Subcutaneous abdominal adipose tissue (tissue), 5 donors: ENCODE data around the gene GC.
A peak's percentile ranks its signal among the peaks of the same experiment; 100 is the strongest.

ENCODE experiments used
- H3K27ac ChIP-seq: one replicate; pipeline ENCODE4 v1.7.0; 2013; ENCODE audit warnings: low read depth, mild to moderate bottlenecking, inconsistent platforms, low read length, moderate library complexity
- H3K27me3 ChIP-seq, 5 donors: one replicate each; pipeline ENCODE4 v1.7.0; 2013; ENCODE audit warnings: low read length in 5 of 5, inconsistent platforms in 1 of 5; ENCODE audit not compliant: control insufficient read depth in 5 of 5, insufficient read depth in 4 of 5
- H3K36me3 ChIP-seq, 5 donors: one replicate each; pipeline ENCODE4 v1.7.0; 2013; ENCODE audit warnings: low read length in 5 of 5; ENCODE audit not compliant: control insufficient read depth in 5 of 5, insufficient read depth in 5 of 5
- H3K4me1 ChIP-seq, 5 donors: one replicate each; pipeline ENCODE4 v1.7.0; 2013; ENCODE audit warnings: low read length in 5 of 5, mild to moderate bottlenecking in 3 of 5, moderate library complexity in 1 of 5; ENCODE audit not compliant: control insufficient read depth in 5 of 5, insufficient read depth in 5 of 5
- H3K4me3 ChIP-seq, 5 donors: one replicate each; pipeline ENCODE4 v1.7.0; 2013; ENCODE audit warnings: low read length in 5 of 5, low read depth in 1 of 5
- H3K9ac ChIP-seq, 5 donors: one replicate each; pipeline ENCODE4 v1.7.0; 2013; ENCODE audit warnings: low read length in 5 of 5, mild to moderate bottlenecking in 4 of 5, moderate library complexity in 3 of 5
- H3K9me3 ChIP-seq, 5 donors: one replicate each; pipeline ENCODE4 v1.7.0; 2013; ENCODE audit warnings: low read length in 5 of 5; ENCODE audit not compliant: control insufficient read depth in 5 of 5
- donor health status: healthy.
- donor health status: healthy.
- donor health status: healthy.
- donor health status: healthy.
- donor health status: healthy.

Gene GC

DNA sequence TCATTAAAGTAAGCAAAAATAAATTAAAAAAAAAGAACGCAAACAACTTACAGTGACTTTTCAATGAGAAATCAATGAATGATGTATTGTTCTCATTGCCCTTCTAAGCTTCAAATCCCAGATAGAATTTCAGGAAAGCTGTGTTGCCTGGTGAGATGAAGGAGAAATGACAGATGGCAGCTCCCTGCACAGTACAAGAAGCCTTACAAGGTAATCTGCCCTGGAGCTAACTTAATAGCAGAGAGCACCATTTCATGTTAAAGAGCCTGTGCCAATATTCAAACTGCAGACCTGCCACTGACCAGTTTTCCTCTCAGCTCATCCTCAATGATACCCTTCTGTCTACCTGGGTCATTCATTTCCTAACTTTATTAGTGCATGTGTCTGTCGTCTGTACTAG lies 54.0 kb downstream of the GC start:
- Histone ChIP-seq H3K36me3 (no peaks in the 10 kb centered on the region), H3K9ac (no peak overlapping the region), H3K4me3 (no peak overlapping the region), H3K9me3 (no peaks in the 10 kb centered on the region), H3K27me3 (no peaks in the 10 kb centered on the region), H3K27ac (no peak overlapping the region), H3K4me1 (no peaks in the 10 kb centered on the region)

DNA sequence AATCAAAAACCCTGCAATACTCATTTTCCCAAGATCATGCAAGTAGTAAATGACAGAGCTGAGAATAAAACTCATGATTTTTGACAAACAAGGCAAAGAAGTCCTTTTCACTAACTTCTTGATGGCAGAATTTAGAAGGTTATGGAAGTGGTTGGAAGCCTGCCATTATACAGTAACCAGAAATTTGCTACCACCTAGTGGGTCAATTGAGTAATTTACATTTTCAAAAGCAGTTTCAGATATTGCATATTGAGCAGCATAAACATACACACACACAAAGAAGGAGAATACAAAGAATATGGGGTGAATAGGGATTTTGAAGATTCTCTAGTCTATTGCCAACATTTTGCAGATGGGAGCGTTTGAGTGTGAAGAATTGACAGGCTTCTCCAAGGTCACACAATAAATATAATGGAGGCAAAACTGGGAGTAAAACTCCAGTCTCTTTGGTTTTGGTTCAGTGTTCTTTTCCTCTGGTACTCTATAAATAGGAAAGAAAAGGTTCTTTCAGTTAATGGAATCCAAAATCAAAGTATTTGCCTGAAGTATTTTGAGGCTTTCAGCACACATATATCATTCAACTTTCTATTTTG lies 70.2 kb downstream of the GC start:
- H3K36me3 ChIP-seq: no peaks in the 10 kb centered on the region
- no peaks in the 10 kb centered on the region for H3K27me3 ChIP-seq
- no peak overlapping the region for H3K27ac ChIP-seq
- H3K4me3 ChIP-seq: no peak overlapping the region
- H3K9me3 ChIP-seq: no peaks in the 10 kb centered on the region
- H3K9ac ChIP-seq: no peak overlapping the region
- peaks cover 0 to 4% (median 0%) of the 10 kb centered on the region in 5 donors for H3K4me1 ChIP-seq

DNA sequence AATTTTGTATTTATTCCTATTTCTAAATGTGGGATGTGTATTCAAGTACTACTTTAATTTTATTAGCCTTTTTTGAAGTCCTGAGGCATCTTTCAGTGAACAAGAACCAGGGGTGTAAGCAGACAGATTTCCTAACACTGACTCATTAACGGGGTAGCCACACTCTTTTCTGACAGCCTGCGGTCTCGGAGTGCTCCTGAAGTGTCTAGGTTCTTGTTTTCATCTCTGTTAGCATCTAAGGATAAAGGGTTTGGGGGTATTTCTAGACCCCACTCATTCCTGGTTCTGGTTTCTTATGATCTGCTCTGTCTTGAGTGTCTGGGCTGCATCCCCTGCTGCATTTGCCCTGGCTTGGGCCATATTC lies 71.9 kb downstream of the GC start:
- no peaks in the 10 kb centered on the region for H3K9me3 ChIP-seq
- H3K4me3 ChIP-seq: no peak overlapping the region
- peaks cover 0 to 4% (median 0%) of the 10 kb centered on the region in 5 donors for H3K4me1 ChIP-seq
- H3K9ac ChIP-seq: peak overlapping the region in 1 of 5 donors; percentile 14
- no peaks in the 10 kb centered on the region for H3K36me3 ChIP-seq
- H3K27ac ChIP-seq: no peak overlapping the region
- H3K27me3 ChIP-seq: no peaks in the 10 kb centered on the region

DNA sequence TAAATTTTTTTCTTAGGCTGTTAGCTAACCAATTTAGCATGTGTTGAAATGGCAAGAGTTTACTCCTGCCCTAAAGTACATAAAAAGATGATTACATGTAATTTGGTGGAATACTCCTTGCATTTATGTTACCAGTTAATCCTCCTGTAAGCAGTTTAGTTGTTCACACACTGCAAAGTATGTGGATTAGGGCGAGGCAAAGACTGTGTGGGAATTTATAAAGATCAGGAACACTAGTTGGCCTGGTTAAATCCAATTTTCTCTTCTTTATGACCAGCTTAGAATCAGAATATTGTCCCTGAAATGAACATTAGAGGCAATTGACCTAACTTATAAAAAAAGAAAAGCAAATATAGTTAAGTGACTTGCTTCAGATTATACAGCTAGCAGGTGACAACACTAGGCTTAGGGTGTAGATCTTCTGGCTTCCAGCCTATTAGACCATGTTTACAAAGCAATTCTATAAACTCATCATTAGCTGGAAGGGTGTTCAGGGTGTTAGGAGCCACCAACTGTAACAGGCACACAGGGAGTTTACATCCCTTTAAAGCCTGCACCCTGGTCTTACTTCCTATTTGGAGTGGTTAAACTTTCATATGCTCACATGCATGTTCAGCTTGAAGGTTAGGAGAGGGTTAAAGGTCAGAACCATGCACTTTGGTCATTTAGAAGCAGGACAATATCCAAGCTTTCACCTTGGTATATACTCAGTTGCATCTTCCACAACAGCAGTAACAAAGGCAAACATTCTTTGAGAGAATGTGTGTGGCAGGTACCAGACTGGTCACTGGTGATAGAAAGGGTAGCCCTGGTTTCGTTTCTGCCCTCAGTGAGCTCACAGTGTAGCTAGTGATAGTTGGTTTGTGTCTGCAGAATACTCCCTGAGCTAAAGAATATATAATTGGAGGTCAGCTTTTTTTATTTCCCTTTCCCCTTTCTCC lies 72.6 kb downstream of the GC start:
- Histone ChIP-seq H3K4me3 (no peak overlapping the region), H3K36me3 (no peaks in the 10 kb centered on the region), H3K9me3 (no peaks in the 10 kb centered on the region), H3K9ac (no peak overlapping the region), H3K4me1 (peaks cover 0 to 6% (median 0%) of the 10 kb centered on the region in 5 donors), H3K27me3 (no peaks in the 10 kb centered on the region), H3K27ac (no peak overlapping the region)

DNA sequence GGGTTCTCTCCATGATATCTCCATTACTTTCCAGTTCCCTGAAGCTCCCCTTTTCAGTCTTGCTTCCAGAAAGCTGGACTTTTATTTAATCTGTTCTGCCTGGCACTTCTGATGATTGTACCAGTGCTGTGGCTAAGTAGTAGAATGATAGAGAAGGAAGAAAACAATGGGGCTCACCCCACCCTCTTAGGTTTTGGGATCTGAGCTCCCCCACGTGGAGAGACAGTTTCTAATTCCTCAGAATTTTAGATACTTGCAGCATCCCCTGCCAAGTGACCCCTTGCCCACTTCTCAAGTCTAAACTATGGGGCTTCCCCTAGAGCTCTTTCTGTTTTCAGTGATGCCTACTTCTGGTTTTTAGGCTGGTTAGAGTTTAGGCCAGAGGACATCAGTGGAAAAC lies 73.9 kb downstream of the GC start:
- no peaks in the 10 kb centered on the region for H3K27me3 ChIP-seq
- H3K9me3 ChIP-seq: no peaks in the 10 kb centered on the region
- H3K36me3 ChIP-seq: no peaks in the 10 kb centered on the region
- no peak overlapping the region for H3K27ac ChIP-seq
- H3K9ac ChIP-seq: no peak overlapping the region
- peaks cover 0 to 14% (median 5%) of the 10 kb centered on the region in 5 donors for H3K4me1 ChIP-seq
- H3K4me3 ChIP-seq: no peak overlapping the region

DNA sequence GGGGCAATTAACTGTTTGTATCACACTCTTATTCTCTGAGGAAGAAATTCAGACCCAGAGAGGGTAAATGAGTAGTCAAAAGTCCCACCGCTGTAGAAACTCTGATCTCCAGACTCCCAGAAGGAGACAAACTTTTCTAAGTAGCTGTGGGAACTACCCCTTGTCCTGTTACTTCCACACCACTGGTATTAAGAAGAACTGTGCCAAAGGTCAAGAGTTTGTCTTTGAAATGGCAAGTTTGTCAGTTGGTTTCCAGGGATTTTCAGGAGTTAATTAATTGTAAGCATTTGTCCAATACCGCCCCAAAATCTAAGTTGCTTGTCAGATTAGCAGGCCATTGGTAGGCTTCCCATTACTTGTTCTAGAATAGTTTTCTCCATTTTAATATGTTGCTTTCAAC lies 85.7 kb downstream of the GC start:
- H3K27me3 ChIP-seq: no peaks in the 10 kb centered on the region
- H3K4me3 ChIP-seq: no peak overlapping the region
- no peaks in the 10 kb centered on the region for H3K9me3 ChIP-seq
- H3K4me1 ChIP-seq: peaks cover 0 to 15% (median 4%) of the 10 kb centered on the region in 5 donors
- no peak overlapping the region for H3K9ac ChIP-seq
- peak overlapping the region; percentile 52 for H3K27ac ChIP-seq
- no peaks in the 10 kb centered on the region for H3K36me3 ChIP-seq

DNA sequence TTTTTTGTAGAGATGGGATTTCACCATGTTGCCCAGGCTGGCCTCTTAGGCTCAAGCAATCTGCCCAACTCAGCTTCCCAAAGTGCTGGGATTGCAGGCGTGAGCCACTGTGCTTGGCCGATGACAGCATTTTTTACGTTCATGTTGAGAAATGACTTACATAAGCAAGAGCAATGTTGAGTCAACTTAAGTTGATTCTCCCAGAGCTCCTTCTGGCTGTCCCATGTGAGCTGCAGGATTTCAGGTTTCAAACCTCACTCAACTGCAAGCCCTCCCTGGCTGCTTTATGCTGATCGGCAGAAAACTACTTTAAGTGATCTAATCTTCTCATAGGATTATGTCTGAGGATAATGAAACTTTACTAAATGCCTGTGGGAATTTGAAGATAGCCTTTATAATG lies 86.8 kb downstream of the GC start:
- Histone ChIP-seq H3K27me3 (no peaks in the 10 kb centered on the region), H3K4me3 (no peak overlapping the region), H3K36me3 (no peaks in the 10 kb centered on the region), H3K9ac (no peak overlapping the region), H3K9me3 (no peaks in the 10 kb centered on the region), H3K27ac (peak overlapping the region; percentile 52), H3K4me1 (peaks cover 0 to 15% (median 4%) of the 10 kb centered on the region in 5 donors)

DNA sequence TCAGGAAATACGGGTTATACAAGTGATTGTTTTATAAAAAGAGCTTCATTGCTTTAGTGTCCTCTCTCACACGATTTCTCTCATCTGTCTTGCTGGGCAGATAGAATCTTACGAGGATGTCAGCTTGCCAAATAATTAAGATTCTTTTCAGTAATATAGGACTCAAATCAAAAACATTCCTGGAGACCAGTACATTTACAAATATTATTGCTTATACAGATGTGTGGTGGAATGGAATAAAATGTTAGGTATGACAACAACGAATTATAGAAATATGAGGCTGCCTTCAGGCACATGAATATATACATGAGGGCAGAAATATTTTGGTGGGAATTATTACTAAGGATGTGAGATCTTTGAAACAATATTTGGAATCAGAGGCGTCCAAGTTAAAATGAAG lies 88.9 kb downstream of the GC start:
- Histone ChIP-seq H3K9me3 (no peaks in the 10 kb centered on the region), H3K4me3 (no peak overlapping the region), H3K27me3 (no peaks in the 10 kb centered on the region), H3K4me1 (peaks cover 0 to 10% (median 4%) of the 10 kb centered on the region in 5 donors), H3K9ac (no peak overlapping the region), H3K27ac (no peak overlapping the region), H3K36me3 (no peaks in the 10 kb centered on the region)

DNA sequence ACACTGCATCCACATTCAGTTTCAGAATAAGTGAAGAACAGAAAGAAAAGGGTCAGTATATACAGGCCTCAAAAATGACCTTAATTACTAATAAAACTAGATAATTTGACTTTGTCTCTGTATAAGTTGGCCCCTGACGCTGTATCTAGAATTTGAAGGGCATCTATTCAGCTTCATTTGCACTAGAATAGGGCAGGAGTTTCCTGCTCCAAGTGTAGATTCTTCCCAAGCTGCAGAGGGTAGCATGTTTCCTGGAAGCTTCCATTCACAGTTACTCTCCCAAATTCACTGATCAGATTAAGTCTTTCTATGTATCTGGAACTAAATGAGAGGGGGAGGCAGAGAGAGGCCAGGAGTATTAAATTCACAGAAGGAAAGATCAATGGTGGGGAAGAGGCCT lies 90.9 kb downstream of the GC start:
- peaks cover 0 to 7% (median under 1%) of the 10 kb centered on the region in 5 donors for H3K4me1 ChIP-seq
- H3K9me3 ChIP-seq: no peaks in the 10 kb centered on the region
- H3K27ac ChIP-seq: no peak overlapping the region
- H3K9ac ChIP-seq: no peak overlapping the region
- H3K4me3 ChIP-seq: no peak overlapping the region
- H3K27me3 ChIP-seq: no peaks in the 10 kb centered on the region
- H3K36me3 ChIP-seq: no peaks in the 10 kb centered on the region

DNA sequence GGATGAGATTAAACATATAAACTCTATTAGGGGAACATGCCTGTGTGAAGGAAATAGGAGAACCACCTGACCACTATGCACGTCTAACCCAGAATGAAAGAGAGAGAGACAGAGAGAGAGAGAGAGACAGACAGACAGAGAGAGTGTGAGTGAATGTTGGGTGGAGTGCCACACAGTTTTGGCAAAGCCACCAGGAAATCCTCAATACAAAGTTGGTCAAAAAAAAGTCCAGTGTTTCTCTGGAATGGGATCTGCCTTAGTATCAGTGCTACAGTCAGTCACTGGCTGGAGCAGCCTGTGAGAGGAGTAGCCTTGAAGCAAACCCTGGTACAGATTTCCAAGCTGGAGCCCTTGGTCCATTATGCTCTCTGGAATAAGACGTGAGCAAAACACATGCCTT lies 91.7 kb downstream of the GC start:
- Histone ChIP-seq H3K9ac (no peak overlapping the region), H3K36me3 (no peaks in the 10 kb centered on the region), H3K4me3 (no peak overlapping the region), H3K27ac (no peak overlapping the region), H3K4me1 (peaks cover 0 to 2% (median 0%) of the 10 kb centered on the region in 5 donors), H3K27me3 (no peaks in the 10 kb centered on the region), H3K9me3 (no peaks in the 10 kb centered on the region)
